ENCODE measurements around the gene MRPS35. TPM values are rescaled to one million over a fixed set of nuclear protein-coding genes. Genes with fewer than 3 reads are reported as not detected.

The MRPS35 gene
- total RNA-seq, 1 donor from 2014 or later = 65.8 TPM

- no peak for DNase-seq (ENCODE audit: low read depth)
- no peaks in the 10 kb centered on the region for H3K36me3 ChIP-seq (ENCODE audit: control insufficient read depth, insufficient read depth, low read length)
- TF ChIP-seq, protein P1, sequence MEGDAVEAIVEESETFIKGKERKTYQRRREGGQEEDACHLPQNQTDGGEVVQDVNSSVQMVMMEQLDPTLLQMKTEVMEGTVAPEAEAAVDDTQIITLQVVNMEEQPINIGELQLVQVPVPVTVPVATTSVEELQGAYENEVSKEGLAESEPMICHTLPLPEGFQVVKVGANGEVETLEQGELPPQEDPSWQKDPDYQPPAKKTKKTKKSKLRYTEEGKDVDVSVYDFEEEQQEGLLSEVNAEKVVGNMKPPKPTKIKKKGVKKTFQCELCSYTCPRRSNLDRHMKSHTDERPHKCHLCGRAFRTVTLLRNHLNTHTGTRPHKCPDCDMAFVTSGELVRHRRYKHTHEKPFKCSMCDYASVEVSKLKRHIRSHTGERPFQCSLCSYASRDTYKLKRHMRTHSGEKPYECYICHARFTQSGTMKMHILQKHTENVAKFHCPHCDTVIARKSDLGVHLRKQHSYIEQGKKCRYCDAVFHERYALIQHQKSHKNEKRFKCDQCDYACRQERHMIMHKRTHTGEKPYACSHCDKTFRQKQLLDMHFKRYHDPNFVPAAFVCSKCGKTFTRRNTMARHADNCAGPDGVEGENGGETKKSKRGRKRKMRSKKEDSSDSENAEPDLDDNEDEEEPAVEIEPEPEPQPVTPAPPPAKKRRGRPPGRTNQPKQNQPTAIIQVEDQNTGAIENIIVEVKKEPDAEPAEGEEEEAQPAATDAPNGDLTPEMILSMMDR (IDR thresholded peaks at IDR 0.05; ENCODE audit: insufficient read depth, low read length, poor library complexity, severe bottlenecking) = no peak
- H3K4me3 ChIP-seq (ENCODE audit: low read depth, low read length) = no peak overlapping the region
- no peaks in the 10 kb centered on the region for H3K27me3 ChIP-seq (ENCODE audit: control insufficient read depth, insufficient read depth, low read length)
These were observed 75.4 kb downstream of the MRPS35 start for GRCh38 chr12:27785882-27786570.

- DNase-seq (ENCODE audit: low read depth) = no peak
- TF ChIP-seq, protein P1 (IDR thresholded peaks at IDR 0.05; ENCODE audit: insufficient read depth, low read length, poor library complexity, severe bottlenecking) = no peak
- Histone ChIP-seq H3K27me3 (ENCODE audit: control insufficient read depth, insufficient read depth, low read length) (no peaks in the 10 kb centered on the region), H3K36me3 (ENCODE audit: control insufficient read depth, insufficient read depth, low read length) (no peaks in the 10 kb centered on the region), H3K4me3 (ENCODE audit: low read depth, low read length) (no peak overlapping the region)
These were observed 76.9 kb downstream of the MRPS35 start for GRCh38 chr12:27787559-27787958.

DNA sequence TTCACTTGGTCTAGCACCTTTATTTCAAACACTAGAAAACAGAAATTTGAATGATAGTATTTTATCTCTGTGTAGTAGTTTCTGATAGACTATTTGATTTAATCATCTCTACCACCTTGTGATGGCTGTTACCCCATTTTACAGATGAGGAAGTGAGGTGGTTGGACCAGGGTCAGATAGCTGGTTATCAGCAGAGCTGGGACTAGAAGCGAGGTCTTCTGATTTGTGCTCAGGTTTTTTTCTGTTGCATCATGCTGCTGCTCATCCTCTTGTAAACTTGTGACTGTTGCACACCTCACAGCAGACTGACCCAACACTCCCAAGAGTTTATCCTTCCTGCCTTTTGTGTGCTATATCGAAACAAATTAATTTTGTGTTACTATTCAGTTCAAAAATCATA, 79.5 kb downstream of the MRPS35 start:
- no peak for DNase-seq (ENCODE audit: low read depth)
- H3K27me3 ChIP-seq (ENCODE audit: control insufficient read depth, insufficient read depth, low read length) = no peaks in the 10 kb centered on the region
- H3K36me3 ChIP-seq (ENCODE audit: control insufficient read depth, insufficient read depth, low read length) = no peaks in the 10 kb centered on the region
- H3K4me3 ChIP-seq (ENCODE audit: low read depth, low read length) = no peak overlapping the region
- TF ChIP-seq, protein P1 (IDR thresholded peaks at IDR 0.05; ENCODE audit: insufficient read depth, low read length, poor library complexity, severe bottlenecking) = no peak

- no peak for DNase-seq (ENCODE audit: low read depth)
- Histone ChIP-seq H3K36me3 (ENCODE audit: control insufficient read depth, insufficient read depth, low read length) (no peaks in the 10 kb centered on the region), H3K4me3 (ENCODE audit: low read depth, low read length) (no peak overlapping the region), H3K27me3 (ENCODE audit: control insufficient read depth, insufficient read depth, low read length) (no peaks in the 10 kb centered on the region)
- TF ChIP-seq, protein P1 (IDR thresholded peaks at IDR 0.05; ENCODE audit: insufficient read depth, low read length, poor library complexity, severe bottlenecking) = no peak
These were observed 84.4 kb downstream of the MRPS35 start for GRCh38 chr12:27794818-27795584.

DNA sequence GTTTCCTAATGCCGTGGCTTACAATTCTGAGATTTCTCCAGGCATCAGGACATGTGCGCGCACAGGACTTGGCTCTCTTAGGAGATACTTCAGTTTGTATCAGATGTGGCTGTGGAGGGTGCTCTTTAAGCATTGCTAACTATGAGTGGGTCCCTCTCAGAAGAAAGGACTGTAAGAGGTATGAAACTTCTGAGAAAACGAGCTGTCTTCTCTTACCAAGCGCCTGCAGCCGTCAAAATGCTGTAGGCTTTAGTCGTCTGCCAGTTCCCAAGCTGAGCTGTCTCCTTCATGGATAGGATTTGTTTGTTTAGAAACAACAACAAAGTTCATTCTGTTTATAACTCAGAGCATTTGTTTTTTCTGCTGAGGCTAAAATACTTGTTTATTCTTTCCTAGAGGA, 85.5 kb downstream of the MRPS35 start:
- no peaks in the 10 kb centered on the region for H3K36me3 ChIP-seq (ENCODE audit: control insufficient read depth, insufficient read depth, low read length)

More for the DNA sequence above, 85.5 kb downstream of the MRPS35 start:
- TF ChIP-seq, protein P1 (IDR thresholded peaks at IDR 0.05; ENCODE audit: insufficient read depth, low read length, poor library complexity, severe bottlenecking) = no peak
- Histone ChIP-seq H3K4me3 (ENCODE audit: low read depth, low read length) (no peak overlapping the region), H3K27me3 (ENCODE audit: control insufficient read depth, insufficient read depth, low read length) (no peaks in the 10 kb centered on the region)
- DNase-seq (ENCODE audit: low read depth) = no peak
